GM12878 (cell line): ENCODE results near the gene ALG1L2. TPM values are rescaled to one million over a fixed set of nuclear protein-coding genes. Genes with fewer than 3 reads are reported as not detected.
"Not testable (repeated sequence)": the region's sequence is repeated elsewhere in the genome, so short reads cannot be mapped to it uniquely, and the experiment has no call there.

Experiments used
- ATAC-seq: fragments of 200-7000 bp; cut with Tn5 transposase; 3 replicates; pipeline ENCODE4 v1.9.1; 2020; ENCODE audit warnings: mild to moderate bottlenecking, moderate library complexity
- BruUV-seq: library from RNA; stranded (reverse); fragments of 400-500 nt; replicated peaks from 2 replicates; lab custom pipeline; 2021; lab: Mats Ljungman, UMichigan
- CTCF ChIA-PET: fragments of 300-600 bp; sonication (Branson Sonifier 250); formaldehyde crosslinking; extraction: SDS; loops from one replicate; lab custom pipeline; 2021; ENCODE audit warnings: inconsistent platforms; lab: Yijun Ruan, JAX
- POLR2A ChIA-PET: fragments of 350-600 bp; formaldehyde crosslinking; extraction: SDS; loops from one replicate; lab custom pipeline; 2021; ENCODE audit warnings: inconsistent platforms; lab: Charles Lee
- RAD21 ChIA-PET: fragments of 300-600 bp; sonication (Branson Sonifier 250); formaldehyde crosslinking; loops from one replicate; lab custom pipeline; 2023; ENCODE audit warnings: antibody characterized with exemption; ENCODE audit not compliant: unreplicated experiment; lab: Charles Lee
- SMC1A ChIA-PET: fragments of 300-600 bp; sonication (Branson Sonifier 250); formaldehyde crosslinking; loops from one replicate; lab custom pipeline; 2023; ENCODE audit not compliant: unreplicated experiment, uncharacterized antibody; lab: Charles Lee
- DNase-seq: peaks from one replicate; pipeline ENCODE4 v3.0.0-alpha.2; 2011; ENCODE audit warnings: low read depth, low spot score
- FAIRE-seq: peaks from 3 replicates; lab custom pipeline; 2011; peaks lifted over from hg19 to GRCh38; lab: Jason Lieb, UNC
- H2AFZ ChIP-seq: 2 replicates; pipeline ENCODE4 v1.6.0; 2011; ENCODE audit warnings: low read depth, low read length, control low read depth; ENCODE audit not compliant: control insufficient read depth
- H3K27ac ChIP-seq: 2 replicates; pipeline ENCODE4 v1.5.1; 2011; ENCODE audit warnings: control low read depth; ENCODE audit not compliant: control insufficient read depth, insufficient read depth
- H3K27me3 ChIP-seq, 2 experiments: replicated peaks in 1 of 2; 2 replicates each; pipeline versions ENCODE4 v1.6.0 to v1.6.1; 2011; ENCODE audit warnings: low read length in 1 of 2; ENCODE audit not compliant: control insufficient read depth in 2 of 2, insufficient read depth in 2 of 2
- H3K36me3 ChIP-seq, 2 experiments: 2 replicates each; pipeline ENCODE4 v1.5.1; 2011; ENCODE audit warnings: low read length in 1 of 2; ENCODE audit not compliant: control insufficient read depth in 2 of 2, insufficient read depth in 2 of 2
- H3K4me1 ChIP-seq: 2 replicates; pipeline ENCODE4 v1.6.1; 2011; ENCODE audit warnings: mild to moderate bottlenecking, low read length, moderate library complexity, mixed read lengths; ENCODE audit not compliant: control insufficient read depth, insufficient read depth
- H3K4me2 ChIP-seq: 2 replicates; pipeline ENCODE4 v1.6.0; 2011; ENCODE audit warnings: control low read depth; ENCODE audit not compliant: control insufficient read depth, insufficient read depth
- H3K4me3 ChIP-seq: fragments of 200-600 bp; sonication (generic); 2 replicates; pipeline ENCODE4 v1.5.1; 2016
- H3K79me2 ChIP-seq: 2 replicates; pipeline ENCODE4 v1.6.0; 2011; ENCODE audit warnings: low read length; ENCODE audit not compliant: control insufficient read depth, insufficient read depth
- H3K9ac ChIP-seq: 2 replicates; pipeline ENCODE4 v1.8.0; 2011; ENCODE audit warnings: low read length, control low read depth, mixed read lengths; ENCODE audit not compliant: control insufficient read depth, insufficient read depth
- H3K9me3 ChIP-seq: replicated peaks from 3 replicates; pipeline ENCODE4 v1.5.1; 2011; ENCODE audit warnings: mild to moderate bottlenecking, low read length; ENCODE audit not compliant: control insufficient read depth, insufficient read depth
- H4K20me1 ChIP-seq: 2 replicates; pipeline ENCODE4 v1.6.0; 2011; ENCODE audit not compliant: control insufficient read depth, insufficient read depth
- WGBS: methylation state at CpG from one replicate; pipeline ENCODE4 v1.1.6; 2016; ENCODE audit warnings: low lambda C conversion rate; ENCODE audit not compliant: insufficient replicate concordance, insufficient coverage; ENCODE audit errors: missing lambda C conversion rate; 5-methylcytosine and 5-hydroxymethylcytosine counted together
- in situ Hi-C: fragments of 300-500 bp; cut with MboI; formaldehyde crosslinking; loops from 9 replicates; pipeline ENCODE4 v1.14.3; 2018; ENCODE audit warnings: mixed read lengths
- intact Hi-C: fragments of 100-400 bp; cut with micrococcal nuclease; formaldehyde crosslinking; loops from one replicate; pipeline ENCODE4 v1.14.2; 2022; ENCODE audit not compliant: unreplicated experiment
- polyA plus RNA-seq, 11 experiments: library from polyadenylated mRNA; depleted of rRNA in 4 of 11; unstranded in 6 of 11; stranded (reverse) in 5 of 11; fragments of >200 nt; fragmentation: Nextera tagmentation in 4 of 11; fragmentation: Illumina TruSeq in 1 of 11; extraction: Ambion mirVana in 4 of 11; extraction: Trizol in 1 of 11; gene quantifications; 1 replicate in 1 of 11; 2 replicates in 10 of 11; pipeline versions ENCODE4 v1.2.1 to v1.2.3, GENCODE V29; 2011 to 2016; ENCODE audit warnings: inconsistent platforms in 2 of 11, missing spikeins in 2 of 11, low read depth in 1 of 11
- total RNA-seq, 4 experiments: library from RNA; depleted of rRNA in 3 of 4; stranded (reverse); fragments of >200 nt in 3 of 4; fragmentation: Illumina TruSeq in 1 of 4; extraction: Trizol in 1 of 4; gene quantifications; 2 replicates each; pipeline versions ENCODE4 v1.2.1 to v1.2.3, GENCODE V29; 2013 to 2021
- TF ChIP-seq, protein P1 (sequence below), 3 experiments: IDR thresholded peaks in 2 of 3; conservative IDR thresholded peaks in 1 of 3; 2 replicates each; pipeline ENCODE4 v1.5.1; 2011; ENCODE audit warnings: low read depth in 3 of 3, low read length in 3 of 3, mild to moderate bottlenecking in 3 of 3, control low read depth in 2 of 3, moderate library complexity in 2 of 3, inconsistent platforms in 1 of 3, mixed read lengths in 1 of 3; ENCODE audit not compliant: control insufficient read depth in 2 of 3, insufficient read depth in 1 of 3; ENCODE audit errors: extremely low read depth in 1 of 3

The ALG1L2 gene
- total and polyA plus RNA-seq, 10 of the 15 experiments (the other 5 are each of a cell fraction or from before 2014, with no cell fraction given), result 0.09 to 0.31 (median 0.16) TPM; not detected in 6

DNA sequence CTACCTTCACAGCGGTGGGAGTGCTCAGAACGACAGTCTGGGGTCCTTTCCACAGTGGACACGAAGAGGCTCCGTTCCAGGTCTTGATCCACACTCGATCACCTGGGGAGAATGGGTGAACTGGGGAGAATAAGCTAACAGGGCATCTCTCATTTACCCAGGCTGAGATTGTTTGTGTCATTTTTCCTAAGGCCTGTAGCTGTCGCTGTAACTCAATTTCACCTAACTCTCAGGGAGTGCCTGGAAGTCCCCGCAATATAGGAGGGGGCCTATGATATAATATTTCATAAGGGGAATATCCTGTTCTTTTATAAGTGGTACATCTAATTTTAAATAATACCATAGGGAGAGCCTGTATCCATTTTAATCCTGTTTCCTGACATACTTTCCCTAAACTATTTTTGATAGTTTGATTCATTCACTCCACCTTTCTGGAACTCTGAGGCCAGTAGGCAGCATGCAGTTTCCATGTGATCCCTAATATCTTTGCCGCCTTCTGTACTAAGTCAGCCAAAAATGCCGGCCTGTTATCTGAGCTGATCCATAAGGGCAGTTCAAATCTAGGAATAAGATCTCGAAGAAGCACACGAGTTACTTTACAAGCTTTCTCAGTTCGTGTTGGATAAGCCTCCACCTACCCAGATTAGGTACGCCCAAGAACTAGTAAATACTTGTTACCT lies 62.2 kb downstream of the ALG1L2 start:
- POLR2A ChIA-PET, H2AFZ ChIP-seq, H3K27ac ChIP-seq, H3K9ac ChIP-seq, BruUV-seq, RAD21 ChIA-PET, H3K27me3 ChIP-seq, intact Hi-C loops, H3K79me2 ChIP-seq, ATAC-seq, H4K20me1 ChIP-seq, H3K36me3 ChIP-seq, H3K9me3 ChIP-seq, H3K4me2 ChIP-seq, DNase-seq, H3K4me1 ChIP-seq, SMC1A ChIA-PET, H3K4me3 ChIP-seq, FAIRE-seq: not testable (repeated sequence)
- 19% methylated on average over 13 of the region's 13 CpGs for WGBS
- TF ChIP-seq, protein P1, sequence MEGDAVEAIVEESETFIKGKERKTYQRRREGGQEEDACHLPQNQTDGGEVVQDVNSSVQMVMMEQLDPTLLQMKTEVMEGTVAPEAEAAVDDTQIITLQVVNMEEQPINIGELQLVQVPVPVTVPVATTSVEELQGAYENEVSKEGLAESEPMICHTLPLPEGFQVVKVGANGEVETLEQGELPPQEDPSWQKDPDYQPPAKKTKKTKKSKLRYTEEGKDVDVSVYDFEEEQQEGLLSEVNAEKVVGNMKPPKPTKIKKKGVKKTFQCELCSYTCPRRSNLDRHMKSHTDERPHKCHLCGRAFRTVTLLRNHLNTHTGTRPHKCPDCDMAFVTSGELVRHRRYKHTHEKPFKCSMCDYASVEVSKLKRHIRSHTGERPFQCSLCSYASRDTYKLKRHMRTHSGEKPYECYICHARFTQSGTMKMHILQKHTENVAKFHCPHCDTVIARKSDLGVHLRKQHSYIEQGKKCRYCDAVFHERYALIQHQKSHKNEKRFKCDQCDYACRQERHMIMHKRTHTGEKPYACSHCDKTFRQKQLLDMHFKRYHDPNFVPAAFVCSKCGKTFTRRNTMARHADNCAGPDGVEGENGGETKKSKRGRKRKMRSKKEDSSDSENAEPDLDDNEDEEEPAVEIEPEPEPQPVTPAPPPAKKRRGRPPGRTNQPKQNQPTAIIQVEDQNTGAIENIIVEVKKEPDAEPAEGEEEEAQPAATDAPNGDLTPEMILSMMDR (IDR thresholded peaks at IDR 0.05 in 2 of 3, conservative IDR thresholded peaks at IDR 0.05 in 1 of 3; ENCODE audit: control insufficient read depth in 2 of 3, extremely low read depth in 1 of 3, insufficient read depth in 1 of 3, low read depth in 3 of 3, low read length in 3 of 3), result peak in 1 of 3 experiments; percentile 29; a peak in 1 of 6 replicates
- CTCF ChIA-PET, result interaction anchor here (0.9 to 1.1 kb wide), 2 partner anchors 130 to 132 kb away, joined by 3 to 4 read pairs; no protein-coding TSS in a partner anchor
- in situ Hi-C loops, result loop anchor here (10.0 kb wide), 1 partner anchor 101 kb away; no protein-coding TSS in a partner anchor

DNA sequence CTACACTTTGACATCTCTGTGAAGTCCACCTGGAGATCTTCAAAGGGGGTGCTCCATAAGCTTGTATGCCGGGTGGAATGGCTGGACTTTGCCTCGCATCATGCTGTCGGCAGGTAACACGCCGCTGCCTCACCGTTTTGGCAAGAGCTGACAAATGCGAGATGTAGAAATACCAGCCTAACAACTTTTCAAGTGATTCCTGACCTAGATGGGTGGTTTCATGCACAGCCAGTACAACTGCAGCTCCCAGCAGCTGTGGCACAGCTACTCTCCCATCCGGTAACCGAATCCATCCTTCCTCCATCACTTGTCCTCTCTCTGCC lies 62.7 kb downstream of the ALG1L2 start:
- FAIRE-seq, intact Hi-C loops, H3K27me3 ChIP-seq, H3K36me3 ChIP-seq, H3K79me2 ChIP-seq, H3K4me2 ChIP-seq, H3K9ac ChIP-seq, H3K4me3 ChIP-seq, ATAC-seq, DNase-seq, H4K20me1 ChIP-seq, SMC1A ChIA-PET, H3K9me3 ChIP-seq, RAD21 ChIA-PET, H3K27ac ChIP-seq, H2AFZ ChIP-seq, POLR2A ChIA-PET, BruUV-seq, H3K4me1 ChIP-seq: not testable (repeated sequence)
- 64% methylated on average over 9 of the region's 9 CpGs for WGBS
- in situ Hi-C loops, result loop anchor here (10.0 kb wide), 1 partner anchor 101 kb away; no protein-coding TSS in a partner anchor
- CTCF ChIA-PET, result interaction anchor here (0.9 to 1.1 kb wide), 2 partner anchors 130 to 132 kb away, joined by 3 to 4 read pairs; no protein-coding TSS in a partner anchor

DNA sequence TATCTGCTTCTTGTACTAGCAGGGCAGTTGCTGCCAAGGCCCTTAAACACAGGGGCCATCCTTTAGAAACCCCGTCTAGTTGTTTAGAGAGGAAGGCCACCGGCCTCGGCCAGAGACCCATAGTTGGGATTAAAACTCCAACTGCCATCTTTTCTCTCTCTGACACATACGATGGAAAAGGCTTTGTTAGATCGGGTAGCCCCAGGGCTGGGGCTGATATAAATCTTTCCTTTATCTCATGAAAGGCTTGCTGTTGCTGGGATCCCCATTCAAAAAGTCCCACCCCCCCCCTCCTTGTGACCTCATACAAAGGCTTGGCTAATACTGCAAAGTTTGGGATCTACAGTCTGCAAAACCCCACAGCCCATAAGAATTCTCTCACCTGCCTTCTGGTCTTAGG lies 63.8 kb downstream of the ALG1L2 start:
- FAIRE-seq, H3K27me3 ChIP-seq, H3K9me3 ChIP-seq, intact Hi-C loops, H3K79me2 ChIP-seq, H3K36me3 ChIP-seq, RAD21 ChIA-PET, H2AFZ ChIP-seq, H3K4me1 ChIP-seq, H4K20me1 ChIP-seq, POLR2A ChIA-PET, ATAC-seq, H3K4me2 ChIP-seq, DNase-seq, SMC1A ChIA-PET, CTCF ChIA-PET, H3K4me3 ChIP-seq, H3K9ac ChIP-seq, BruUV-seq, H3K27ac ChIP-seq: not testable (repeated sequence)
- 46% methylated on average over 5 of the region's 5 CpGs for WGBS
- in situ Hi-C loops, result loop anchor here (10.0 kb wide), 1 partner anchor 99 kb away; no protein-coding TSS in a partner anchor
